BJ (cell line): ENCODE data around the gene SLMAP. TPM values are rescaled to one million over a fixed set of nuclear protein-coding genes. Genes with fewer than 3 reads are reported as not detected.
A peak's percentile ranks its signal among the peaks of the same experiment; 100 is the strongest.

Experiments used
- CTCF ChIA-PET: fragments of 350-600 bp; formaldehyde crosslinking; extraction: SDS; loops from one replicate; lab custom pipeline; 2021; ENCODE audit warnings: antibody characterized with exemption, inconsistent platforms; lab: Yijun Ruan, JAX
- POLR2A ChIA-PET: fragments of 300-600 bp; sonication (Branson Sonifier 250); formaldehyde crosslinking; extraction: SDS; loops from one replicate; lab custom pipeline; 2021; ENCODE audit warnings: antibody characterized with exemption; lab: Charles Lee
- DNase-seq: peaks from one replicate; pipeline ENCODE4 v3.0.0-alpha.2; 2011; ENCODE audit warnings: low read depth
- H3K27me3 ChIP-seq: 2 replicates; pipeline ENCODE4 v1.6.0; 2011; ENCODE audit warnings: low read length; ENCODE audit not compliant: control insufficient read depth, insufficient read depth
- H3K36me3 ChIP-seq: 2 replicates; pipeline ENCODE4 v1.5.1; 2011; ENCODE audit warnings: low read length; ENCODE audit not compliant: control insufficient read depth, insufficient read depth
- H3K4me3 ChIP-seq: 2 replicates; pipeline ENCODE4 v1.5.1; 2011; ENCODE audit warnings: low read depth, mild to moderate bottlenecking, control low read depth, low read length
- polyA plus RNA-seq: library from polyadenylated mRNA; depleted of rRNA; stranded (reverse); fragments of >200 nt; gene quantifications from 2 replicates; pipeline ENCODE4 v1.2.3, GENCODE V29; 2011
- TF ChIP-seq, protein P1 (sequence below): IDR thresholded peaks from 2 replicates; pipeline ENCODE4 v1.5.1; 2011; ENCODE audit warnings: low read depth, mild to moderate bottlenecking, control low read depth, inconsistent platforms, low read length, moderate library complexity; ENCODE audit not compliant: insufficient read depth

Gene SLMAP
- polyA plus RNA-seq, 1 experiment: 24.1 TPM

DNA sequence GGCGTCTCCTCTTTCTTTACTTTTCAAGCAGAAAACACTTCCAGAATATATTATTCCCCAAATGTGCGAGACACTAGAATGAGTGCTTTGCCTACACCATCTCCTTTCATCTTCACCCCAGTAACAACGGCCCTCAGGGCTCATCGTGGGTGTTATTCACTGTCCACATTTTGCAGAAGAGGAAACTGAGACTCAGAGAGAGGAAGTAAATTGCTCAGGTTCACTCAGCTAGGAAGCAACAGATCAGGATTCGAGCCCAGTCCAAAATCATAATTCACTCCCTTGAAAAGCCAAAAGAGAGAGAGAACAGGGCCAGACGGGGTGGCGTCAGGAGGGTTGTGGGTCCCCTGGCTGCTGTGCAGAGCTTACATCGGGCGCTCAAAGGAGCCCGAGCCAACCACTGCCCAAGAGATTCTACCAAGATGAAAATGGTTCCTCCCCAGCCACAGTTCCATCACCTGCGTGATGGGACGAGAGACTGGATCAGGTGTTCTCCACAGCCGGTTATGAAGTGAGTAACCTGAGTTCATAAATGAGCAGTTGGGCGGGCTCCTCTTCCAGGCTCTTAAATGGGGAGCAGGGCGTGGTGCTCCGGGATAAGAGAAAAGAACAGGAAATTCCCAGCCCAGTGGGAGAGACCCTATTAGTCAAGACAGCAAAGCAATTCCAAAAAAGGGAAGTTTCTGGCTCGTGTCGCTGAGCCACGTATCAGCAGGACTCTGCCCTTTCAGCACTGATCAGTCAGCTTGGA is 203.5 kb downstream of the SLMAP start:
- no peaks in the 10 kb centered on the region for H3K36me3 ChIP-seq
- TF ChIP-seq, protein P1, sequence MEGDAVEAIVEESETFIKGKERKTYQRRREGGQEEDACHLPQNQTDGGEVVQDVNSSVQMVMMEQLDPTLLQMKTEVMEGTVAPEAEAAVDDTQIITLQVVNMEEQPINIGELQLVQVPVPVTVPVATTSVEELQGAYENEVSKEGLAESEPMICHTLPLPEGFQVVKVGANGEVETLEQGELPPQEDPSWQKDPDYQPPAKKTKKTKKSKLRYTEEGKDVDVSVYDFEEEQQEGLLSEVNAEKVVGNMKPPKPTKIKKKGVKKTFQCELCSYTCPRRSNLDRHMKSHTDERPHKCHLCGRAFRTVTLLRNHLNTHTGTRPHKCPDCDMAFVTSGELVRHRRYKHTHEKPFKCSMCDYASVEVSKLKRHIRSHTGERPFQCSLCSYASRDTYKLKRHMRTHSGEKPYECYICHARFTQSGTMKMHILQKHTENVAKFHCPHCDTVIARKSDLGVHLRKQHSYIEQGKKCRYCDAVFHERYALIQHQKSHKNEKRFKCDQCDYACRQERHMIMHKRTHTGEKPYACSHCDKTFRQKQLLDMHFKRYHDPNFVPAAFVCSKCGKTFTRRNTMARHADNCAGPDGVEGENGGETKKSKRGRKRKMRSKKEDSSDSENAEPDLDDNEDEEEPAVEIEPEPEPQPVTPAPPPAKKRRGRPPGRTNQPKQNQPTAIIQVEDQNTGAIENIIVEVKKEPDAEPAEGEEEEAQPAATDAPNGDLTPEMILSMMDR: no peak
- ChIA-PET POLR2A (interaction anchor here (0.6 kb wide), 1 partner anchor 198 kb away, joined by 3 read pairs; no protein-coding TSS in a partner anchor), CTCF (interaction anchor here (1.5 kb wide), 1 partner anchor 94 kb away, joined by 3 read pairs; no protein-coding TSS in a partner anchor)
- no peak for DNase-seq
- H3K4me3 ChIP-seq: no peak overlapping the region
- H3K27me3 ChIP-seq: no peaks in the 10 kb centered on the region

DNA sequence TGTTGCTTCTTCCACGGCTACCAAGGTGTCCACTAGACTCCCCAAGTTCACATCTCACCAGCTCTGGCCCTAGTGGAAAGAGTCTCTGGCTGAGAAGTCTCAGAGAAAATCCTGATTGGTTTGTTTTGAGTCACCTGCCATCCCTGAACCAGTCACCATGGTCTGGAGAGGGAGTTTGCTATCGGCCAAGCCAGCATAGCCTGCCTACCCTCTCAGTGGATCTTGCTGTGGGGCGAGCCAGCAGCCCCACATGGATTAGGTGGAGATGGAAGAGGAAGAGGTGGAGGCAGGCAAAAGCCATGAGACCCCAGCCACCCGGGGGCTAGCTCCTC is 204.0 kb downstream of the SLMAP start:
- DNase-seq: no peak
- TF ChIP-seq, protein P1: no peak
- Histone ChIP-seq H3K4me3 (no peak overlapping the region), H3K36me3 (no peaks in the 10 kb centered on the region), H3K27me3 (no peaks in the 10 kb centered on the region)
- POLR2A ChIA-PET: interaction anchor here (0.6 kb wide), 1 partner anchor 197 kb away, joined by 3 read pairs; no protein-coding TSS in a partner anchor
- CTCF ChIA-PET: no interaction called here

DNA sequence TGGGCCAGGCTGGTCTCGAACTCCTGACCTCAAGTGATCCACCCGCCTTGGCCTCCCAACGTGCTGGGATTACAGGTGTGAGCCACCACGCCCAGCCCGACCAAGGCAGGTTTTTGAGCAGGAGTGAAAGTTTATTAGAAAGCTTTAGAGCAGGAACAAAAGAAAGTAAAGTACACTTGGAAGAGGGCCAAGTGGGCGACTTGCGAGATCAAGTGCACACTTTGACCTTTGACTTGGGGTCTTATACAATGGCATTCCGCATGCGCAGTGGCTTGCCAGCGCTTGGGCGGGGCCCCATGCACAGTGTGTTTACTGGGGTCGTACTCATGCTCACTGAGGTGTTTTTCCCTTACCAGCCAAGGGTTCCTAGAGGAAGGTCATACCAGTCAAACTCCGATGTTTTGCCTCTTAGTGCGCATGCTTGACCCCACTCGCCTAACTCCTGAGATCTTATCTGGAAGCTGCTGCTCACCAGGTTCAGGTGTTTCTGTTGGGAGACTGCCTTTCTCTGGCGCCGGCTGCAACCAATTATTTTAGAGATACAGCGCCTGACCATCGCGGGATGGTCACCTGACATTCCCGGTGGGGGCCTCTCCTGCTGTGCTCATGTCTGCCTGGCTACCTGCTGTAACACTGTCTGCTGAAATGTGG is 205.2 kb downstream of the SLMAP start:
- ChIA-PET CTCF (interaction anchor here (0.9 to 2.3 kb wide), 11 partner anchors 12 to 217 kb away, joined by 3 to 9 read pairs (median 4); no protein-coding TSS in a partner anchor), POLR2A (no interaction called here)
- no peak overlapping the region for H3K4me3 ChIP-seq
- TF ChIP-seq, protein P1: no peak
- H3K36me3 ChIP-seq: no peaks in the 10 kb centered on the region
- DNase-seq: no peak
- H3K27me3 ChIP-seq: no peaks in the 10 kb centered on the region

DNA sequence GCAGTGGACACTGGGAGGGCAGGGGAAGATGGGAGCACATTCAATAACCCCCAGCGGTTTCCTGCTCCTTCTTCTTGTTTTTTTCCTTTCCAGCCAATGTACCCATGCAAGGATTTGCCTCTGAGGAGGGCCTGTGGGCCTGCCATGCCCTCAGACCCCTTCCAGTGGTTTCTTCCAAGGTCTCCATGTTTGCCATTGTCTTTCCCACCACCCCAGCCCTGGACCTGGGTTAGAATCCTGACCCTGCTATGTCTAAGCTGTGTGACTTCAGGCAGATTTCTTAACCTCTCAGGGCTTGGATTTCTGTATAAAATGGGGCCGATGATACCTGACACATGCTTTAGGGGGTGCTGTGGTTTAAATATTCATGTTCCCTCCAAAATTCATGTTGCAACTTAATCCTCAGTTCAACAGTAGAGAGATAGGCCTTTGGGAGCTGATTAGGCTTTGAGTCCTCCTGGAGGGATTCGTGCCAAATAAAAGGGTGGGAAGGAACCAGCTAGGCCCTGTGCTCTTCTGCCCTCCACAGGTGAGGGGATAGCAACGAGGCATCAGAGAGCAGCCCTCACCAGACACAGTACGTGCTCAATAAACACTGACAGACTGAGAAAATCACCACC is 205.8 kb downstream of the SLMAP start:
- no peaks in the 10 kb centered on the region for H3K36me3 ChIP-seq
- POLR2A ChIA-PET: no interaction called here
- CTCF ChIA-PET: interaction anchor here (0.7 to 2.3 kb wide), 12 partner anchors 12 to 278 kb away, joined by 3 to 9 read pairs (median 4); no protein-coding TSS in a partner anchor
- TF ChIP-seq, protein P1: peak; percentile 54
- no peaks in the 10 kb centered on the region for H3K27me3 ChIP-seq
- H3K4me3 ChIP-seq: no peak overlapping the region
- DNase-seq: no peak

DNA sequence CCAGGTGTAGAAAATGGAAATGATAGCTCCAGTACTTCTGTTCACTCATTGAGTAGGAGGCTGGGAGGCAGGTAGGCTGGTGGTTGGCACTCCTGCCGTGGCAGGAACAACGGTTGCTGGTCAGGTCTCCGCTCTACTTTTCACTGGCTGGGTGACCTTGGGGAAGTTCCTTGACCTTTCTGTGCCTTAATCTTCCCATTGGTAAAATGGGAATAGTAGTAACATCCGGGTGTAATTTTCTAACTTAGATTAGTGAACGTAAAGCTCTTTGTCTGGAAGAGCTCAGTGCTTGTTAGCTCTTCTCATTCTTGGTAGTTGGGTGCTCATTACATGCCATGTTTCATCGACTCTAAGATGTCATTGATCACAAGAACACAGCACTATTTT is 206.3 kb downstream of the SLMAP start:
- CTCF ChIA-PET: interaction anchor here (0.7 to 2.3 kb wide), 10 partner anchors 11 to 278 kb away, joined by 3 to 9 read pairs (median 4); no protein-coding TSS in a partner anchor
- Histone ChIP-seq H3K36me3 (no peaks in the 10 kb centered on the region), H3K4me3 (no peak overlapping the region), H3K27me3 (no peaks in the 10 kb centered on the region)
- DNase-seq: no peak
- POLR2A ChIA-PET: interaction anchor here (0.6 kb wide), 1 partner anchor 48 kb away, joined by 3 read pairs; no protein-coding TSS in a partner anchor
- TF ChIP-seq, protein P1: no peak
